Measurements from ENCODE around the gene WRAP73. TPM values are rescaled to one million over a fixed set of nuclear protein-coding genes. Genes with fewer than 3 reads are reported as not detected.

The WRAP73 gene
- total and polyA plus RNA-seq, 12 donors: 5.1 to 29.6 (median 18.1) TPM

GRCh38 chr1:3669971-3670431 lies 20.1 kb upstream of the WRAP73 start:
- no peak for DNase-seq
- Histone ChIP-seq H3K9me3 (replicated peaks in 1 of 3) (no peaks in the 10 kb centered on the region), H3K27me3 (peaks cover 4% of the 10 kb centered on the region), H3K36me3 (replicated peaks in 1 of 2) (no peaks in the 10 kb centered on the region), H3K4me3 (no peak overlapping the region), H3K27ac (no peak overlapping the region), H3K4me1 (replicated peaks in 1 of 2) (peaks cover 0 to 7% of the 10 kb centered on the region in 2 donors)
- WGBS, 4 donors: 76 to 90% (median 87%) methylated on average over 9 of the region's 9 CpGs
- intact Hi-C loops (cut with DNase I): no loop called here
- TF ChIP-seq, protein P1, sequence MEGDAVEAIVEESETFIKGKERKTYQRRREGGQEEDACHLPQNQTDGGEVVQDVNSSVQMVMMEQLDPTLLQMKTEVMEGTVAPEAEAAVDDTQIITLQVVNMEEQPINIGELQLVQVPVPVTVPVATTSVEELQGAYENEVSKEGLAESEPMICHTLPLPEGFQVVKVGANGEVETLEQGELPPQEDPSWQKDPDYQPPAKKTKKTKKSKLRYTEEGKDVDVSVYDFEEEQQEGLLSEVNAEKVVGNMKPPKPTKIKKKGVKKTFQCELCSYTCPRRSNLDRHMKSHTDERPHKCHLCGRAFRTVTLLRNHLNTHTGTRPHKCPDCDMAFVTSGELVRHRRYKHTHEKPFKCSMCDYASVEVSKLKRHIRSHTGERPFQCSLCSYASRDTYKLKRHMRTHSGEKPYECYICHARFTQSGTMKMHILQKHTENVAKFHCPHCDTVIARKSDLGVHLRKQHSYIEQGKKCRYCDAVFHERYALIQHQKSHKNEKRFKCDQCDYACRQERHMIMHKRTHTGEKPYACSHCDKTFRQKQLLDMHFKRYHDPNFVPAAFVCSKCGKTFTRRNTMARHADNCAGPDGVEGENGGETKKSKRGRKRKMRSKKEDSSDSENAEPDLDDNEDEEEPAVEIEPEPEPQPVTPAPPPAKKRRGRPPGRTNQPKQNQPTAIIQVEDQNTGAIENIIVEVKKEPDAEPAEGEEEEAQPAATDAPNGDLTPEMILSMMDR (IDR thresholded peaks at IDR 0.05): no peak
- TF ChIP-seq POLR2A (IDR thresholded peaks at IDR 0.05): no peak

DNA sequence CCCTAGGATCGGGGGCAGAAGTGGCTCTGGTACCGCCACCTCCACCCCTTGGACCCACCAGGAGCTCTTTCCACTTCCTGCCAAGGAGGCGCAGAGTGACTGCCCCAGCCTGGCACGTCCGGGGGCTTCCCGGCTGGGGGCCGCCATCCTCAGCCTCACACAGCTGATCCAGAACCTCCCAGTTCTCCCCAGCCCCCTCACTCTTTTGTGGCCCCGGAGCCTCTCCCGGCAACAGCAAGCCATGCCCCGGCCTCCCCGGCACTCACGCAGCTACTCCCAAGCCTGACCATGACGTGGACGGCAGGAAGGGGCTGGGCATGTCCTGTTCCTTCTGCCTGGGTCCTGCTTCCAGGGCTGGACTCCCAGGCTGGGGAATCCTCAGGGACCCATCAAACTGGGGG lies 19.5 kb upstream of the WRAP73 start:
- H3K9me3 ChIP-seq (replicated peaks in 1 of 3): no peaks in the 10 kb centered on the region
- no peaks in the 10 kb centered on the region for H3K36me3 ChIP-seq (replicated peaks in 1 of 2)
- intact Hi-C loops (cut with DNase I): no loop called here
- H3K4me1 ChIP-seq (replicated peaks in 1 of 2): peaks cover 0 to 7% of the 10 kb centered on the region in 2 donors
- DNase-seq: no peak
- TF ChIP-seq, protein P1 (IDR thresholded peaks at IDR 0.05): no peak
- no peak for TF ChIP-seq POLR2A (IDR thresholded peaks at IDR 0.05)
- no peak overlapping the region for H3K27ac ChIP-seq
- no peak overlapping the region for H3K4me3 ChIP-seq
- WGBS, 4 donors: 66 to 75% (median 71%) methylated on average over 10 to 14 of the region's 14 CpGs
- peaks cover 4% of the 10 kb centered on the region for H3K27me3 ChIP-seq

GRCh38 chr1:3668585-3669300 lies 18.8 kb upstream of the WRAP73 start:
- Histone ChIP-seq H3K9me3 (replicated peaks in 1 of 3) (no peaks in the 10 kb centered on the region), H3K27ac (no peak overlapping the region), H3K4me3 (no peak overlapping the region), H3K27me3 (peaks cover 4% of the 10 kb centered on the region), H3K36me3 (replicated peaks in 1 of 2) (no peaks in the 10 kb centered on the region), H3K4me1 (replicated peaks in 1 of 2) (peaks cover 0 to 7% of the 10 kb centered on the region in 2 donors)
- 13 to 20% (median 17%) methylated on average over 9 to 30 of the region's 30 CpGs for WGBS, 4 donors
- no peak for TF ChIP-seq POLR2A (IDR thresholded peaks at IDR 0.05)
- TF ChIP-seq, protein P1 (IDR thresholded peaks at IDR 0.05): no peak
- peak; percentile 90 to 94 (median 93) for DNase-seq
- intact Hi-C loops (cut with DNase I): no loop called here

DNA sequence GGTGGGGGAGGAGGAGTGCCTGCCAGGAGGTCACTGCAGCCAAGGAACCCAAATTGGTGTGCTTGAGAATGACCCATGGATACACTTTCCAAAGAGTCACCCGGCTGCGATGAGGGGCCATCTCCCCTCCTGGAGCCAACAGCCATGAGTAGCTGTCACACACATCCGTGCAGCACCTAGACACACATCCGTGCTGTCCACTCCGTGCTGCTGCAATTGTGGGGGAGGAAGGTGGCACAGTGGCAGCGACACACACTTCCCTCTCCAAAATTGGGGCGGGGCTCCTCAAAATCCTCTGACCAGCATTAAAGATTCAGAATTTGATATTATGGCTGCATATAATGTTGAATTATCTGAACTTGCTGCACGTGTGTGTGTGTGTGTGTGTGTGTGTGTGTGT lies 18.2 kb upstream of the WRAP73 start:
- Histone ChIP-seq H3K4me1 (replicated peaks in 1 of 2) (peaks cover 0 to 7% of the 10 kb centered on the region in 2 donors), H3K4me3 (no peak overlapping the region), H3K27ac (no peak overlapping the region), H3K9me3 (replicated peaks in 1 of 3) (no peaks in the 10 kb centered on the region), H3K36me3 (replicated peaks in 1 of 2) (no peaks in the 10 kb centered on the region), H3K27me3 (peaks cover 4% of the 10 kb centered on the region)
- intact Hi-C loops (cut with DNase I): no loop called here
- 73 to 84% (median 75%) methylated on average over 8 of the region's 8 CpGs for WGBS, 4 donors
- DNase-seq: no peak
- TF ChIP-seq, protein P1 (IDR thresholded peaks at IDR 0.05): no peak
- TF ChIP-seq POLR2A (IDR thresholded peaks at IDR 0.05): no peak

Data from adrenal gland (tissue), 12 donors.